Measurements from ENCODE around the gene DPH7. TPM values are rescaled to one million over a fixed set of nuclear protein-coding genes. Genes with fewer than 3 reads are reported as not detected.

The DPH7 gene
- total and polyA plus RNA-seq, 2 of the 8 experiments (the other 6 are each of a cell fraction or from before 2014, with no cell fraction given) = 44.6 to 45.5 TPM

GRCh38 chr9:137564817-137565411 is 13.8 kb downstream of the DPH7 start:
- no peak overlapping the region for H3K27ac ChIP-seq (ENCODE audit: low read depth, low read length)
- no peak overlapping the region for H3K56ac ChIP-seq (replicated peaks; ENCODE audit: insufficient read length, low read depth, low read length)
- no peak overlapping the region for H2BK5ac ChIP-seq (ENCODE audit: low read depth, low read length)
- ChIA-PET CTCF (ENCODE audit: partially characterized antibody) (interaction anchor here (0.7 kb wide), 1 partner anchor 27 kb away, joined by 3 read pairs; no protein-coding TSS in a partner anchor), POLR2A (ENCODE audit: partially characterized antibody) (no interaction called here)
- H3K23ac ChIP-seq (ENCODE audit: insufficient read length) = no peak overlapping the region
- H3K14ac ChIP-seq (ENCODE audit: insufficient read length) = no peak overlapping the region
- H2AK5ac ChIP-seq (ENCODE audit: low read depth, low read length) = no peak overlapping the region
- 95% methylated on average over 12 of the region's 18 CpGs; no CpG with 5 or more reads in 1 of the 2 experiments for WGBS, 2 experiments (ENCODE audit: extremely low coverage in 1 of 2, insufficient coverage in 1 of 2, insufficient read length in 1 of 2, insufficient replicate concordance in 2 of 2, low coverage in 1 of 2, low lambda C conversion rate in 2 of 2, missing lambda C conversion rate in 1 of 2)
- H2BK120ac ChIP-seq (replicated peaks; ENCODE audit: low read depth, low read length) = no peak overlapping the region
- no peak overlapping the region for H4K91ac ChIP-seq (replicated peaks; ENCODE audit: insufficient read length, low read length)
- H3K4me3 ChIP-seq (ENCODE audit: extremely low read depth in 1 of 4, insufficient read depth in 2 of 4, low read depth in 3 of 4, low read length in 4 of 4) = no peak overlapping the region
- H3K79me1 ChIP-seq (ENCODE audit: low read depth, low read length) = no peaks in the 10 kb centered on the region; the same call in 1 of the 2 replicates
- no peak overlapping the region for H4K8ac ChIP-seq (ENCODE audit: extremely low read depth, insufficient read depth, low read length)
- DNase-seq (ENCODE audit: low read depth in 1 of 2, low spot score in 2 of 2) = no peak
- no peaks in the 10 kb centered on the region for H3K4me1 ChIP-seq (replicated peaks in 1 of 4; ENCODE audit: control insufficient read depth in 3 of 4, insufficient read depth in 4 of 4, low read length in 3 of 4)
- peaks cover 10% of the 10 kb centered on the region; the same call in 1 of the 2 replicates for H3K23me2 ChIP-seq (ENCODE audit: low read depth, low read length)
- H3K9me3 ChIP-seq (ENCODE audit: insufficient read depth in 2 of 2, low read depth in 1 of 2, low read length in 1 of 2) = no peaks in the 10 kb centered on the region
- H4K20me1 ChIP-seq (replicated peaks in 1 of 2; ENCODE audit: control insufficient read depth in 1 of 2, insufficient read depth in 2 of 2, low read length in 2 of 2) = peaks cover 0 to 7% of the 10 kb centered on the region in 2 experiments
- H2BK20ac ChIP-seq (ENCODE audit: low read length) = no peak overlapping the region
- H4K5ac ChIP-seq (ENCODE audit: insufficient read length, low read depth, low read length) = no peak overlapping the region
- H3K4ac ChIP-seq (replicated peaks; ENCODE audit: insufficient read length, low read depth, low read length) = no peak overlapping the region
- FAIRE-seq = no peak
- H3K36me3 ChIP-seq (ENCODE audit: control insufficient read depth in 2 of 4, insufficient read depth in 4 of 4, low read length in 3 of 4) = peaks cover 4 to 26% (median 15%) of the 10 kb centered on the region in 4 experiments; a peak in 6 of 8 replicates
- no peak overlapping the region for H2BK15ac ChIP-seq (ENCODE audit: low read length)
- H2AFZ ChIP-seq (ENCODE audit: low read length) = no peak overlapping the region
- peaks cover 0 to 2% of the 10 kb centered on the region in 2 experiments; a peak in 1 of 4 replicates for H3K79me2 ChIP-seq (ENCODE audit: control insufficient read depth in 1 of 2, insufficient read depth in 2 of 2, low read length in 2 of 2)
- H3K27me3 ChIP-seq (replicated peaks in 1 of 4; ENCODE audit: control insufficient read depth in 3 of 4, extremely low read depth in 1 of 4, insufficient read depth in 3 of 4, low read length in 3 of 4) = no peaks in the 10 kb centered on the region
- no peak overlapping the region for H3K9ac ChIP-seq (replicated peaks in 1 of 4; ENCODE audit: extremely low read depth in 1 of 4, low read depth in 3 of 4, low read length in 3 of 4)
- H3K18ac ChIP-seq (ENCODE audit: extremely low read depth, low read length) = no peak overlapping the region
- H2BK12ac ChIP-seq (ENCODE audit: low read depth, low read length) = no peak overlapping the region
- no peak overlapping the region for H3K4me2 ChIP-seq (ENCODE audit: insufficient read depth in 1 of 2, low read depth in 2 of 2, low read length in 2 of 2)
- no peak for TF ChIP-seq CHD2 (IDR thresholded peaks at IDR 0.05; ENCODE audit: low read length)
- TF ChIP-seq MAFK (IDR thresholded peaks at IDR 0.05; ENCODE audit: low read depth, low read length) = no peak
- TF ChIP-seq MAX (IDR thresholded peaks at IDR 0.05) = no peak
- TF ChIP-seq KDM4A (IDR thresholded peaks at IDR 0.05; ENCODE audit: low read depth, low read length, severe bottlenecking) = no peak
- TF ChIP-seq, protein P1, sequence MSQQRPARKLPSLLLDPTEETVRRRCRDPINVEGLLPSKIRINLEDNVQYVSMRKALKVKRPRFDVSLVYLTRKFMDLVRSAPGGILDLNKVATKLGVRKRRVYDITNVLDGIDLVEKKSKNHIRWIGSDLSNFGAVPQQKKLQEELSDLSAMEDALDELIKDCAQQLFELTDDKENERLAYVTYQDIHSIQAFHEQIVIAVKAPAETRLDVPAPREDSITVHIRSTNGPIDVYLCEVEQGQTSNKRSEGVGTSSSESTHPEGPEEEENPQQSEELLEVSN (IDR thresholded peaks at IDR 0.05) = no peak
- TF ChIP-seq BACH1 (IDR thresholded peaks at IDR 0.05; ENCODE audit: low read length) = no peak
- no peak for TF ChIP-seq SAP30 (IDR thresholded peaks at IDR 0.05; ENCODE audit: insufficient read depth, insufficient replicate concordance, low read length)
- no peak for TF ChIP-seq RFX5 (IDR thresholded peaks at IDR 0.05; ENCODE audit: borderline replicate concordance, low read depth, low read length)
- no peak for TF ChIP-seq BCL11A (IDR thresholded peaks at IDR 0.05; ENCODE audit: low read depth in 2 of 2, low read length in 2 of 2)
- no peak for TF ChIP-seq POLR2A (IDR thresholded peaks at IDR 0.05; ENCODE audit: control extremely low read depth in 1 of 2, low read depth in 2 of 2, low read length in 2 of 2)
- no peak for TF ChIP-seq SP4 (IDR thresholded peaks at IDR 0.05; ENCODE audit: low read length)
